ENCODE data around the gene EGFR.

GRCh38 chr7:55224810-55225209 lies 206.0 kb downstream of the EGFR start:
- TF ChIP-seq CTCF (IDR thresholded peaks at IDR 0.05; ENCODE audit: poor library complexity) (no peak), EZH2 (IDR thresholded peaks at IDR 0.05; ENCODE audit: borderline replicate concordance) (no peak)

All from hepatocyte (in vitro differentiated cells).